ENCODE results near the gene F10.

The F10 gene

GRCh38 chr13:113143466-113144254 lies 21.1 kb downstream of the F10 start:
- no peaks in the 10 kb centered on the region for H3K27me3 ChIP-seq (ENCODE audit: insufficient read depth, low read length, poor library complexity, severe bottlenecking)
- no peaks in the 10 kb centered on the region for H3F3A ChIP-seq (ENCODE audit: low read depth)
- no peaks in the 10 kb centered on the region for H4K20me1 ChIP-seq (ENCODE audit: insufficient read depth, low read length, poor library complexity, severe bottlenecking)

GRCh38 chr13:113144255-113144629 lies 21.6 kb downstream of the F10 start:
- no peaks in the 10 kb centered on the region for H3K27me3 ChIP-seq (ENCODE audit: insufficient read depth, low read length, poor library complexity, severe bottlenecking)
- no peaks in the 10 kb centered on the region for H3K9me3 ChIP-seq (ENCODE audit: insufficient read depth, low read depth, low read length)
- H3K9me2 ChIP-seq (replicated peaks; ENCODE audit: low read depth, low read length), result no peaks in the 10 kb centered on the region
- no peaks in the 10 kb centered on the region for H4K20me1 ChIP-seq (ENCODE audit: insufficient read depth, low read length, poor library complexity, severe bottlenecking)
- H3K4me3 ChIP-seq (ENCODE audit: low read length, poor library complexity, severe bottlenecking), result no peak overlapping the region
- H3K4me2 ChIP-seq (ENCODE audit: low read depth, low read length, poor library complexity, severe bottlenecking), result no peak overlapping the region
- H3K79me2 ChIP-seq (ENCODE audit: insufficient read depth, low read length), result no peaks in the 10 kb centered on the region
- H3K4me1 ChIP-seq (ENCODE audit: insufficient read depth, low read length, poor library complexity, severe bottlenecking), result no peaks in the 10 kb centered on the region
- TF ChIP-seq, protein P1, sequence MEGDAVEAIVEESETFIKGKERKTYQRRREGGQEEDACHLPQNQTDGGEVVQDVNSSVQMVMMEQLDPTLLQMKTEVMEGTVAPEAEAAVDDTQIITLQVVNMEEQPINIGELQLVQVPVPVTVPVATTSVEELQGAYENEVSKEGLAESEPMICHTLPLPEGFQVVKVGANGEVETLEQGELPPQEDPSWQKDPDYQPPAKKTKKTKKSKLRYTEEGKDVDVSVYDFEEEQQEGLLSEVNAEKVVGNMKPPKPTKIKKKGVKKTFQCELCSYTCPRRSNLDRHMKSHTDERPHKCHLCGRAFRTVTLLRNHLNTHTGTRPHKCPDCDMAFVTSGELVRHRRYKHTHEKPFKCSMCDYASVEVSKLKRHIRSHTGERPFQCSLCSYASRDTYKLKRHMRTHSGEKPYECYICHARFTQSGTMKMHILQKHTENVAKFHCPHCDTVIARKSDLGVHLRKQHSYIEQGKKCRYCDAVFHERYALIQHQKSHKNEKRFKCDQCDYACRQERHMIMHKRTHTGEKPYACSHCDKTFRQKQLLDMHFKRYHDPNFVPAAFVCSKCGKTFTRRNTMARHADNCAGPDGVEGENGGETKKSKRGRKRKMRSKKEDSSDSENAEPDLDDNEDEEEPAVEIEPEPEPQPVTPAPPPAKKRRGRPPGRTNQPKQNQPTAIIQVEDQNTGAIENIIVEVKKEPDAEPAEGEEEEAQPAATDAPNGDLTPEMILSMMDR (conservative IDR thresholded peaks at IDR 0.05; ENCODE audit: low read length), result no peak
- no peak for TF ChIP-seq EZH2phosphoT487 (IDR thresholded peaks at IDR 0.05; ENCODE audit: borderline replicate concordance)
- H3K9ac ChIP-seq (ENCODE audit: low read depth, low read length, poor library complexity, severe bottlenecking), result no peak overlapping the region
- no peaks in the 10 kb centered on the region for H3F3A ChIP-seq (ENCODE audit: low read depth)
- no peaks in the 10 kb centered on the region for H3K36me3 ChIP-seq (ENCODE audit: insufficient read depth, low read length)
- no peak overlapping the region for H2AFZ ChIP-seq (ENCODE audit: low read length)

More at GRCh38 chr13:113143466-113144254, 21.1 kb downstream of the F10 start:
- Histone ChIP-seq H3K9ac (ENCODE audit: low read depth, low read length, poor library complexity, severe bottlenecking) (no peak overlapping the region), H3K36me3 (ENCODE audit: insufficient read depth, low read length) (no peaks in the 10 kb centered on the region), H3K9me2 (replicated peaks; ENCODE audit: low read depth, low read length) (no peaks in the 10 kb centered on the region), H3K4me1 (ENCODE audit: insufficient read depth, low read length, poor library complexity, severe bottlenecking) (no peaks in the 10 kb centered on the region), H2AFZ (ENCODE audit: low read length) (no peak overlapping the region), H3K4me3 (ENCODE audit: low read length, poor library complexity, severe bottlenecking) (no peak overlapping the region), H3K4me2 (ENCODE audit: low read depth, low read length, poor library complexity, severe bottlenecking) (no peak overlapping the region), H3K9me3 (ENCODE audit: insufficient read depth, low read depth, low read length) (no peaks in the 10 kb centered on the region), H3K79me2 (ENCODE audit: insufficient read depth, low read length) (no peaks in the 10 kb centered on the region)
- TF ChIP-seq EZH2phosphoT487 (IDR thresholded peaks at IDR 0.05; ENCODE audit: borderline replicate concordance), result no peak
- TF ChIP-seq, protein P1 (conservative IDR thresholded peaks at IDR 0.05; ENCODE audit: low read length), result no peak

DNA sequence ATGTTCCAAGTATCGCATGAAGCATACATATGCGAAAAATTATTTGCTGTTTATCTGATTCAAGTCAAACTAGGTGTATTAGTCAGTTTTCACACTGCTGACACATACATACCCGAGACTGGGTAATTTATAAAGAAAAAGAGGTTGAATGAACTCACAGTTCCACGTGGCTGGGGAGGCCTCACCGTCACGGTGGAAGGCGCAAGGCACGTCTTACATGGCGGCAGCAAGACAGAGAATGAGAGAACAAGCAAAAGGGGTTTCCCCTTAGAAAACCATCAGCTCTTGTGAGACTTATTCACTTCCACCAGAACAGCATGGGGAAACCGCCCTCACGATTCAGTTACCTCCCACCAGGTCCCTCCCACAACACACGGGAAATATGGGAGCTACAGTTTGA lies 22.9 kb downstream of the F10 start:
- Histone ChIP-seq H4K20me1 (ENCODE audit: insufficient read depth, low read length, poor library complexity, severe bottlenecking) (no peaks in the 10 kb centered on the region), H3K36me3 (ENCODE audit: insufficient read depth, low read length) (no peaks in the 10 kb centered on the region), H3K79me2 (ENCODE audit: insufficient read depth, low read length) (no peaks in the 10 kb centered on the region), H3K9me3 (ENCODE audit: insufficient read depth, low read depth, low read length) (no peaks in the 10 kb centered on the region), H3K9ac (ENCODE audit: low read depth, low read length, poor library complexity, severe bottlenecking) (no peak overlapping the region), H3K4me3 (ENCODE audit: low read length, poor library complexity, severe bottlenecking) (no peak overlapping the region), H3K9me2 (replicated peaks; ENCODE audit: low read depth, low read length) (no peaks in the 10 kb centered on the region), H3K4me1 (ENCODE audit: insufficient read depth, low read length, poor library complexity, severe bottlenecking) (no peaks in the 10 kb centered on the region), H3K4me2 (ENCODE audit: low read depth, low read length, poor library complexity, severe bottlenecking) (no peak overlapping the region), H3F3A (ENCODE audit: low read depth) (no peaks in the 10 kb centered on the region), H2AFZ (ENCODE audit: low read length) (no peak overlapping the region), H3K27me3 (ENCODE audit: insufficient read depth, low read length, poor library complexity, severe bottlenecking) (no peaks in the 10 kb centered on the region)
- no peak for TF ChIP-seq EZH2phosphoT487 (IDR thresholded peaks at IDR 0.05; ENCODE audit: borderline replicate concordance)
- TF ChIP-seq, protein P1 (conservative IDR thresholded peaks at IDR 0.05; ENCODE audit: low read length), result no peak
